PC-9 (cell line): ENCODE measurements around the gene ACSL4. TPM values are rescaled to one million over a fixed set of nuclear protein-coding genes. Genes with fewer than 3 reads are reported as not detected.
"Not testable (repeated sequence)": the region's sequence is repeated elsewhere in the genome, so short reads cannot be mapped to it uniquely, and the experiment has no call there.

Experiments used
- BruUV-seq: library from RNA; stranded (reverse); fragments of 400-500 nt; replicated peaks from 2 replicates; lab custom pipeline; 2021; lab: Mats Ljungman, UMichigan
- CTCF ChIA-PET: fragments of 300-600 bp; sonication (Branson Sonifier 250); formaldehyde crosslinking; loops from one replicate; lab custom pipeline; 2022; ENCODE audit warnings: antibody characterized with exemption; lab: Charles Lee
- POLR2A ChIA-PET: fragments of 300-600 bp; sonication (Branson Sonifier 250); formaldehyde crosslinking; loops from one replicate; lab custom pipeline; 2022; ENCODE audit warnings: antibody characterized with exemption; ENCODE audit not compliant: unreplicated experiment; lab: Charles Lee
- DNase-seq, 2 experiments: peaks; one replicate each; pipeline versions ENCODE4 v3.0.0 to v3.0.0-alpha.2; 2015 to 2022; ENCODE audit warnings: mixed read lengths in 1 of 2
- H2AFZ ChIP-seq: fragments of 200-600 bp; sonication (generic); 2 replicates; pipeline ENCODE4 v1.8.1; 2017; ENCODE audit warnings: antibody characterized with exemption
- H3F3A ChIP-seq: fragments of 200-600 bp; sonication (generic); 2 replicates; pipeline ENCODE4 v1.8.1; 2017; ENCODE audit warnings: antibody characterized with exemption, mild to moderate bottlenecking, low read depth; ENCODE audit not compliant: insufficient read depth
- H3K27ac ChIP-seq: fragments of 200-600 bp; sonication (generic); 2 replicates; pipeline ENCODE4 v1.6.1; 2016; ENCODE audit warnings: mixed run types
- H3K27me3 ChIP-seq: fragments of 200-600 bp; sonication (generic); 2 replicates; pipeline ENCODE4 v1.6.1; 2016; ENCODE audit warnings: low read depth, mixed run types; ENCODE audit not compliant: insufficient read depth
- H3K36me3 ChIP-seq: fragments of 200-600 bp; sonication (generic); 2 replicates; pipeline ENCODE4 v1.6.1; 2016; ENCODE audit warnings: low read depth, mixed run types
- H3K4me1 ChIP-seq: fragments of 200-600 bp; sonication (generic); replicated peaks from 2 replicates; pipeline ENCODE4 v1.6.1; 2016; ENCODE audit warnings: mixed run types; ENCODE audit not compliant: insufficient read depth
- H3K4me2 ChIP-seq: fragments of 200-600 bp; sonication (generic); 2 replicates; pipeline ENCODE4 v1.6.1; 2017; ENCODE audit warnings: mixed run types
- H3K4me3 ChIP-seq: fragments of 200-600 bp; sonication (generic); 2 replicates; pipeline ENCODE4 v1.6.1; 2016; ENCODE audit warnings: mixed run types
- H3K79me2 ChIP-seq: fragments of 200-600 bp; sonication (generic); 2 replicates; pipeline ENCODE4 v1.6.1; 2017; ENCODE audit warnings: low read depth, mixed run types
- H3K9me2 ChIP-seq: fragments of 200-600 bp; sonication (generic); 2 replicates; pipeline ENCODE4 v1.8.1; 2017; ENCODE audit warnings: mild to moderate bottlenecking; ENCODE audit not compliant: insufficient read depth
- H3K9me3 ChIP-seq: fragments of 200-600 bp; sonication (generic); 2 replicates; pipeline ENCODE4 v1.8.1; 2016; ENCODE audit warnings: low read depth; ENCODE audit not compliant: insufficient read depth
- H4K20me1 ChIP-seq: fragments of 200-600 bp; sonication (generic); 2 replicates; pipeline ENCODE4 v1.8.1; 2017; ENCODE audit not compliant: insufficient read depth
- CTCF ChIP-seq: fragments of 200-600 bp; sonication (generic); conservative IDR thresholded peaks from 2 replicates; pipeline ENCODE4 v1.6.1; 2017; ENCODE audit warnings: mixed run types, antibody characterized with exemption, mild to moderate bottlenecking, moderate library complexity
- EZH2 ChIP-seq: fragments of 200-600 bp; sonication (generic); IDR thresholded peaks from 2 replicates; pipeline ENCODE4 v1.8.0; 2017; ENCODE audit warnings: antibody characterized with exemption, low read depth
- intact Hi-C: fragments of 100-400 bp; cut with micrococcal nuclease; formaldehyde crosslinking; loops from one replicate; pipeline ENCODE4 v1.10.0; 2022; ENCODE audit not compliant: unreplicated experiment
- total RNA-seq: library from RNA; stranded (reverse); gene quantifications from 2 replicates; pipeline ENCODE4 v1.2.3, GENCODE V29; 2021

ACSL4 gene
- total RNA-seq, 1 experiment from 2014 or later, result 81.1 TPM

DNA sequence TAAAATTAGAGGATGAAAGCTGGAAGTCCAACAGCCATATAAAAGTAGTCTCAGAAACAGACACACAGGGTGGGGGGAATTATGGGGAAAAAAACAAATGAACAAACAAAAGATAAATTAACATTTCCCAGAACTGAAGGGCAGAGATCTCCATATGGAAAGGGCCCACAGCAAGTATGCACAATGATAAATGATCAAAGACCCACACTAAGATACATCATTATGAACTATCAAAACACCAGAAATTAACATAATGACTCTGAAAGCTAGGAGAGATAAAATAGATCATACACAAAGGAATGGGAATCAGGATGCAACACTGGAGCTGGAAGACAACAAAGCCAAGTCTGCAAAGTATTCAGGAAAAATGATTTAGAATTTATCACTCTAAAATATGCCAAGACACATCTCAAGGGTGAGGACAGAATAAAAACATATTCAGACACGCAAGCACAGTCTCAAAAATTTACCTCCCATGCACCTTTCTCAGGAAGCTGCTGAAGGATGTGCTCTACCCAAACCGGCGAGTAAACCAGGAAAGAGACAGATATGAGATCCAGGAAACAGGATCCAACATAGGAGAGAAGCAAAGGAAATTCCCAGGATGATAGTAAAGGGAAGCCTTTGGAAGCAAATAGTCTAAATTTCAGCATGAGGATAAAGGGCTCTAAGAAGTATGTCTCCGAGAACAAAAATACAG lies 77.4 kb downstream of the ACSL4 start:
- H2AFZ ChIP-seq, result no peak overlapping the region
- no peaks in the 10 kb centered on the region for H3K79me2 ChIP-seq
- peaks cover 4% of the 10 kb centered on the region; the same call in 1 of the 2 replicates for H3K9me2 ChIP-seq
- no peak overlapping the region for H3K4me2 ChIP-seq
- intact Hi-C loops, result no loop called here
- no peaks in the 10 kb centered on the region for H4K20me1 ChIP-seq
- H3K27ac ChIP-seq, result no peak overlapping the region
- H3K4me1 ChIP-seq, result no peaks in the 10 kb centered on the region
- ChIA-PET POLR2A (no interaction called here), CTCF (no interaction called here)
- no TSS peak for BruUV-seq
- 0 out of 2 replicates have a peak, but pooled peaks cover 5% of the 10 kb centered on the region for H3F3A ChIP-seq
- H3K4me3 ChIP-seq, result no peak overlapping the region
- no peaks in the 10 kb centered on the region for H3K9me3 ChIP-seq
- H3K36me3 ChIP-seq, result peaks cover 8% of the 10 kb centered on the region
- no peak for TF ChIP-seq CTCF
- TF ChIP-seq EZH2, result no peak
- no peaks in the 10 kb centered on the region for H3K27me3 ChIP-seq
- DNase-seq, result no peak

DNA sequence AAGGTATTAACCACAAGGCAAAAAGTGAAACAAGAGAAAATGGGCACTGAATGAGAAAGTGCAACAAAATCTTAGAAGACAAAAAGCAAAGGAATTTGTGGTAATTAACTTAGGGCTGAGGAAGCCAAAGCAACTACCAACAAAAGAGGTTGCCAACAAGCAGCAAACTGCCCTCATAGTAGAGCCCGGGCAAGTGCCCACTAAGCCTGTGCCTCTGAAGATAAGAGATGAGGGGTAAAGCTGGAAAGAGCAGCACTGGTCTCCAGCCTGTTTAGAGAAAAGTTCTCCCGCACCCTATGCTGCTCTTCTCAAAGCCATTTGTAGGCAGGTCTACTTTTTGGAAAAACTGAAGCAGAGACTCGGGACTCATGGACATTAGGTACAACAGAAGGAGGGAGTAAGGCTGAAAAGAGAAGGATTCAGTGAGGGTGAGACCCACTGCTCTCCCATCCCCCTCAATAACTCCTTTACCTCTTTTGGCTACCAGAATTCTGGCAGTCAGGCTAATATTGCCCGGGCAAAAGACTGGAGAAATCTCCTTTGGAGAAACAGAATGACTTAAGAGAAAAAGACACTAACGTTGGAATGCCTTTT lies 78.4 kb downstream of the ACSL4 start:
- Histone ChIP-seq H4K20me1 (no peaks in the 10 kb centered on the region), H3K9me3 (no peaks in the 10 kb centered on the region), H2AFZ (no peak overlapping the region), H3K4me1 (no peaks in the 10 kb centered on the region), H3F3A (0 out of 2 replicates have a peak, but pooled peaks cover 5% of the 10 kb centered on the region), H3K4me3 (no peak overlapping the region), H3K27ac (no peak overlapping the region), H3K79me2 (no peaks in the 10 kb centered on the region), H3K4me2 (no peak overlapping the region), H3K9me2 (no peaks in the 10 kb centered on the region), H3K27me3 (no peaks in the 10 kb centered on the region), H3K36me3 (peaks cover 8% of the 10 kb centered on the region)
- CTCF ChIA-PET, result no interaction called here
- POLR2A ChIA-PET, result interaction anchor here (0.7 kb wide), 1 partner anchor 34 kb away, joined by 6 read pairs; no protein-coding TSS in a partner anchor
- DNase-seq, result no peak
- intact Hi-C loops, result no loop called here
- TF ChIP-seq CTCF, result no peak
- no peak for TF ChIP-seq EZH2
- no TSS peak for BruUV-seq

DNA sequence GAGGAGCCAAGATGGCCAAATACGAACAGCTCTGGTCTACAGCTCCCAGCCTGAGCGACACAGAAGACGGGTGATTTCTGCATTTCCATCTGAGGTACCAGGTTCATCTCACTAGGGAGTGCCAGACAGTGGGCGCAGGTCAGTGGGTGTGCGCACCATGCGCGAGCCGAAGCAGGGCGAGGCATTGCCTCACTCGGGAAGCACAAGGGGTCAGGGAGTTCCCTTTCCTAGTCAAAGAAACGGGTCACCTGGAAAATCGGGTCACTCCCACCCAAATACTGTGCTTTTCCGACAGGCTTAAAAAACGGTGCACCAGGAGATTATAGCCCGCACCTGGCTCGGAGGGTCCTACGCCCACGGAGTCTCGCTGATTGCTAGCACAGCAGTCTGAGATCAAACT lies 88.4 kb downstream of the ACSL4 start:
- CTCF ChIA-PET, H2AFZ ChIP-seq: not testable (repeated sequence)

More for the DNA sequence above, 88.4 kb downstream of the ACSL4 start:
- H4K20me1 ChIP-seq, H3K4me3 ChIP-seq, H3K79me2 ChIP-seq, H3K4me1 ChIP-seq, POLR2A ChIA-PET, DNase-seq, H3K9me2 ChIP-seq, H3K36me3 ChIP-seq, H3K27ac ChIP-seq, H3F3A ChIP-seq, H3K4me2 ChIP-seq, BruUV-seq, intact Hi-C loops, H3K27me3 ChIP-seq, H3K9me3 ChIP-seq: not testable (repeated sequence)
